ENCODE results near the gene KIF26B. TPM values are rescaled to one million over a fixed set of nuclear protein-coding genes. Genes with fewer than 3 reads are reported as not detected.

The KIF26B gene
- total and polyA plus RNA-seq, 2 of the 4 experiments (the other 2 are of a cell fraction) = 0.53 to 0.54 TPM

GRCh38 chr1:245589906-245590305, 435.1 kb downstream of the KIF26B start:
- ChIA-PET POLR2A (ENCODE audit: unreplicated experiment) (no interaction called here), CTCF (no interaction called here)
- Histone ChIP-seq H3K9ac (ENCODE audit: low read depth, low read length) (no peak overlapping the region), H3K27me3 (ENCODE audit: control insufficient read depth, insufficient read depth, low read length) (no peaks in the 10 kb centered on the region; the same call in 1 of the 2 replicates), H4K91ac (ENCODE audit: insufficient read depth, low read depth, low read length) (no peak overlapping the region), H3K9me1 (ENCODE audit: insufficient read depth, low read length) (no peaks in the 10 kb centered on the region), H3K14ac (replicated peaks; ENCODE audit: low read depth, low read length) (no peak overlapping the region), H2BK120ac (ENCODE audit: low read depth, low read length) (no peak overlapping the region), H3K4ac (ENCODE audit: low read depth, low read length) (no peak overlapping the region), H3K56ac (ENCODE audit: extremely low read depth, insufficient read depth, low read length) (no peak overlapping the region), H2AK5ac (ENCODE audit: low read depth, low read length) (no peak overlapping the region), H2BK5ac (ENCODE audit: low read depth, low read length, poor library complexity, severe bottlenecking) (no peak overlapping the region), H3K4me3 (ENCODE audit: insufficient read depth, low read depth, low read length) (no peak overlapping the region), H2AFZ (replicated peaks; ENCODE audit: low read length, poor library complexity) (no peak overlapping the region), H4K5ac (ENCODE audit: low read depth, low read length) (no peak overlapping the region), H3K36me3 (ENCODE audit: control insufficient read depth, insufficient read depth, low read length) (no peaks in the 10 kb centered on the region), H4K8ac (ENCODE audit: low read depth in 2 of 2, low read length in 2 of 2) (0 out of 4 replicates have a peak overlapping the region, but pooled peaks of 1 of the 2 experiments have one; percentile 44), H2AK9ac (replicated peaks; ENCODE audit: low read depth, low read length, poor library complexity) (no peak overlapping the region), H2BK20ac (ENCODE audit: low read depth, low read length) (no peak overlapping the region), H3K4me2 (ENCODE audit: low read depth, low read length) (no peak overlapping the region), H3K27ac (ENCODE audit: insufficient read depth, low read length) (no peak overlapping the region), H3K18ac (ENCODE audit: low read depth, low read length) (no peak overlapping the region), H3K23ac (ENCODE audit: low read depth, low read length) (no peak overlapping the region), H3K9me3 (ENCODE audit: control insufficient read depth, insufficient read depth, low read length) (no peaks in the 10 kb centered on the region), H3K4me1 (ENCODE audit: control insufficient read depth, insufficient read depth, low read length) (peaks cover 4% of the 10 kb centered on the region), H2BK15ac (ENCODE audit: low read depth, low read length) (no peak overlapping the region), H4K20me1 (ENCODE audit: insufficient read depth, low read length) (no peaks in the 10 kb centered on the region), H3K79me1 (ENCODE audit: low read depth in 1 of 2, low read length in 2 of 2) (no peaks in the 10 kb centered on the region)
- intact Hi-C loops (cut with micrococcal nuclease) = loop anchor here (10.0 kb wide), 2 partner anchors 185 to 285 kb away; no protein-coding TSS in a partner anchor
- in situ Hi-C loops (cut with MboI; ENCODE audit: low sequenced_read_pairs) = no loop called here
- WGBS, 2 experiments (ENCODE audit: extremely low coverage in 2 of 2, insufficient read length in 1 of 2) = 56% methylated on average over 9 of the region's 26 CpGs; no CpG with 5 or more reads in 1 of the 2 experiments
- no peak for DNase-seq
- no peak for ATAC-seq (ENCODE audit: low read depth)
- TF ChIP-seq MAFK (IDR thresholded peaks at IDR 0.05; ENCODE audit: low read depth, low read length) (no peak), MAZ (IDR thresholded peaks at IDR 0.05; ENCODE audit: borderline replicate concordance, low read depth, low read length) (no peak), SMC3 (IDR thresholded peaks at IDR 0.05; ENCODE audit: low read depth, low read length) (no peak), RFX5 (IDR thresholded peaks at IDR 0.05; ENCODE audit: low read depth, low read length) (no peak), BHLHE40 (IDR thresholded peaks at IDR 0.05; ENCODE audit: low read depth, low read length) (no peak), POLR2A (IDR thresholded peaks at IDR 0.05; ENCODE audit: low read depth, low read length) (no peak), CEBPB (IDR thresholded peaks at IDR 0.05; ENCODE audit: low read depth, low read length) (no peak), MXI1 (IDR thresholded peaks at IDR 0.05; ENCODE audit: borderline replicate concordance, low read depth, low read length) (no peak), RAD21 (IDR thresholded peaks at IDR 0.05; ENCODE audit: low read length) (no peak), FOS (IDR thresholded peaks at IDR 0.05; ENCODE audit: low read depth, low read length) (no peak), CHD1 (IDR thresholded peaks at IDR 0.05; ENCODE audit: low read depth, low read length) (no peak), NFE2L2 (IDR thresholded peaks at IDR 0.05; ENCODE audit: low read depth, low read length) (no peak)
- TF ChIP-seq, protein P1, sequence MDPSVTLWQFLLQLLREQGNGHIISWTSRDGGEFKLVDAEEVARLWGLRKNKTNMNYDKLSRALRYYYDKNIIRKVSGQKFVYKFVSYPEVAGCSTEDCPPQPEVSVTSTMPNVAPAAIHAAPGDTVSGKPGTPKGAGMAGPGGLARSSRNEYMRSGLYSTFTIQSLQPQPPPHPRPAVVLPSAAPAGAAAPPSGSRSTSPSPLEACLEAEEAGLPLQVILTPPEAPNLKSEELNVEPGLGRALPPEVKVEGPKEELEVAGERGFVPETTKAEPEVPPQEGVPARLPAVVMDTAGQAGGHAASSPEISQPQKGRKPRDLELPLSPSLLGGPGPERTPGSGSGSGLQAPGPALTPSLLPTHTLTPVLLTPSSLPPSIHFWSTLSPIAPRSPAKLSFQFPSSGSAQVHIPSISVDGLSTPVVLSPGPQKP (IDR thresholded peaks at IDR 0.05; ENCODE audit: borderline replicate concordance, low read depth, low read length) = no peak
- TF ChIP-seq, protein P2, sequence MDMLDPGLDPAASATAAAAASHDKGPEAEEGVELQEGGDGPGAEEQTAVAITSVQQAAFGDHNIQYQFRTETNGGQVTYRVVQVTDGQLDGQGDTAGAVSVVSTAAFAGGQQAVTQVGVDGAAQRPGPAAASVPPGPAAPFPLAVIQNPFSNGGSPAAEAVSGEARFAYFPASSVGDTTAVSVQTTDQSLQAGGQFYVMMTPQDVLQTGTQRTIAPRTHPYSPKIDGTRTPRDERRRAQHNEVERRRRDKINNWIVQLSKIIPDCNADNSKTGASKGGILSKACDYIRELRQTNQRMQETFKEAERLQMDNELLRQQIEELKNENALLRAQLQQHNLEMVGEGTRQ (IDR thresholded peaks at IDR 0.05; ENCODE audit: low read depth, low read length) = no peak
- no TSS peak for BruUV-seq (replicated peaks)
- dilution Hi-C loops (cut with HindIII; ENCODE audit: low sequenced_read_pairs, unreplicated experiment) = no loop called here

All from IMR-90 (cell line).